DMS153 treated with DMSO at 0.1 percent for 48 hours (cell line): ENCODE measurements around the gene POLR2F.

Experiments used
- DNase-seq: peaks from one replicate; lab custom pipeline; 2025; ENCODE audit not compliant: unreplicated experiment; lab: John Stamatoyannopoulos, UW

The POLR2F gene

DNA sequence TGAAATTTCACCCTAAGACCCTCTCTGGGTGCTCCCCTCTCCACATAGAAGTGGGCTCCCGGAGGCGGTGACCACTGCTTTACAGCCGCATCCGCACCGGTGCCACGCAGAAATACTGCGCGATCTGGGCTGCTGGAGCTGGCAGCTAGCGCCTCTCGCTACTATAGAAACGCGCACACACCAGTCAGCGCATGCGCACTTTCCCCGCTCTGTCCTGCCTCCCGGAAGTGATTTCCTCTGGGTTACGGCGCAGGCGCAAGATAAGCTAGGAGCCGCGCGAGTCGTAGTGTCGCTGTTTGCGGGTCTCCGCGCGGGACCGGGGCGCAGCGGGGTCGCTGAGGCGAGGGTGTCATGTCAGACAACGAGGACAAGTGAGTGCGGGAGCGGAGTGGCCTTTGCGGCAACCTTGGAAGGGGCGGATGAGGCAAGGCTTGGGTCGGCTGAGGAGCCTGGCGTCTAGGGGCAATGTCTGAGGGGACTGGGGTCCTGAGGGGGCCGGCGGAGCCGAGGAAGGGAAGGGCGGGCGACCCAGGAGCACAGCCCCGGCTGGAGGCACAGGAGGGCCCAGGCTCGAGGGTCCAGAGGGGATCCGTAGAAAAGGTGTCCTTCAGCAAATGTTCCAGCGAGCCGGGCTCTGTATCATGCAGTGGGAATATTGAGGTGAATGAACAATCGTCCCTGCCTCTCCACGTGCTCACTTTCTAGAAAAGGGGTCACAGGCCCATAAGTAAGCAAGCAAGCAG is at the start of gene POLR2F, which contains the start of gene C22orf23:
TSS of gene POLR2F (plus strand) at position 263 of the 743 bp plus-strand sequence. CDS start at position 352, 89 bp downstream.
TSS of gene C22orf23 (minus strand) at position 165 of the 743 bp plus-strand sequence. CDS start 452 bp downstream, outside the sequence.
- DNase-seq, result peak; percentile 92

DNA sequence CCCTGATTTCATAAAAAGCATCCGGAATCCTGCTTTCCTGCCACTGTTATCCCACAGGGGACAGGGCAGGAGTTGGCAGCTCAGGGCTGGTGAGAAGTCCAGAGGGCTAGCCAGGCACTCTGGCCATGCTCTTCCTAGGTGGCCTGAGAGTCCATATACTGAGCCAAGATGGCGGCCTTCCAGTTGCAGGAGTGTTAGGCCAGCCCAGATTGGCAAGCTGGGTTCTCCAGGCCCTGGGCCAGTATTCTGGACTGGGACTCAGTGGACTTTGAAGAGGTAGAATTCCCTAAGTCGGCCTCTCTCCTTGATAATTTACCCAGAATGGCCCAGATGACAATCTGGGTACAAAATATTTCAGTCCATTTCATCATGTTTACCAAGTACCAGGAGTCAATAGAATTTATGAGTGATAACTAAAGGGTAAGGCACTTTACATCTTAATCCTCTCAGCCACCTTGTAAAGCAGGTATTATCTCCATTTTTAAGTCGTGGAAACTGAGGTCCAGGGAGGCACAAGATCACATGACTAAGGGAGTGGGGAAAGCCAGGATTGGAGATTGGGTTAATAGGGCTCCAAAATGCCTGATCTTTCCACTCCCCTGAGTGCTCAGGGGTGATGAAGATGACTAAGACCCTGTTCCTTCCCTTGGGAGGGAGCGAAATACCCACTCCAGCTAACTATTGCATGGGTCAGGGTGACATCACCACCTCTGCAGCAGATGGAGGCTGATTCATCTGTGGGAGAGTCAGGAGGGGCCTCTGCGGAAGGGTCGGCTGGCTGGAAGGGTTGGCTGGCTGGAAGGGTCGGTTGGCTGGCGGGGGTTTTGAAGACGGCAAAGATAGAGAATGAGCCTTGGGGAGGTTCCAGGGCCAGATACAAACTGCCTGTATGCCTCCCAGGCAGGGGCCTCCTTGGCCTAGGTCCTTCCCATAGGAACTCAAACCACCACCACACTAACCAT is 48.6 kb upstream of the POLR2F start:
- no peak for DNase-seq

DNA sequence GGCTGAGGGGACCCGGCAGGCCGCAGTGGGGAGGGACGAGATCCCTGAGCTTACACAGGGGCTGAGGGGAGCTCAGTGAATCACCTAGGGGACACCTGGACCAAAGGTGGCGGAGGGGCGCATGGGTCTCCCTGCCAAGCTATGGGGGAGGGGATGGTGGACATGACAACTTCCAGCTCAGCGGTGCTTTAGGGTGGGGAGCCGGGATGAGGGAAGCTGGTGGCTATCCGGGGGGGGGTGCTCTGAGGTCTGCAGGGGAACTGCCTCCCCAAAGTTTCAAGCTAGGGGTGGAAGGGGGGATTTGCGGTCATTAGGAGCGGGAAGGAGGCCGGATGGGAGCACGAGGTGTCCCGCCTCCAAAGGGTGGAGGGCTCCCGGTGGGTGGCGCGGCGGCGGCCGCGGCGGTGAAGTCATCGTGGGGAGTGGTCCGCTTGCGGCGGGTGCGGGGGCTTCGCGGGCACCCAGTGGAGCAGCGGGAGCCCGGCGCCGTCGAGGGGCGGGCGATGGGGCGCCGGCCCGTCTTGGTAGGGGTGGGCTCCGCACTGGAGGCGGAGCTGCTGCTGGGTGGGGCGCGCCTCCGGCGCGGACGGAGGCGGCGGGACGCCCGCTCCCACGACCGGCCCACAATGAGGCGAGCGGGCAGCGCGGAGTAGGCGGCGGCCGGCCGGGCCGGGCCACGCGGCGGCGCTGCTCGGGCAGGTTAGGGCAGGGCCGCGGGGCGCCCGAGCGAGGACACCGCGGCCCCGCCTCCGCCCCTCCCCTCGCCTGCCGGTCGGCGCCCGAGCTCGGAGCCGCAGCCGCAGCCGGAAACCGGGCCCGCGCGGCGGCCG is 47.8 kb upstream of the POLR2F start, which contains the start of gene MICALL1:
TSS of gene MICALL1 (plus strand) at position 764 of the 830 bp plus-strand sequence. CDS start 126 bp downstream, outside the sequence.
- peak; percentile 11 for DNase-seq

DNA sequence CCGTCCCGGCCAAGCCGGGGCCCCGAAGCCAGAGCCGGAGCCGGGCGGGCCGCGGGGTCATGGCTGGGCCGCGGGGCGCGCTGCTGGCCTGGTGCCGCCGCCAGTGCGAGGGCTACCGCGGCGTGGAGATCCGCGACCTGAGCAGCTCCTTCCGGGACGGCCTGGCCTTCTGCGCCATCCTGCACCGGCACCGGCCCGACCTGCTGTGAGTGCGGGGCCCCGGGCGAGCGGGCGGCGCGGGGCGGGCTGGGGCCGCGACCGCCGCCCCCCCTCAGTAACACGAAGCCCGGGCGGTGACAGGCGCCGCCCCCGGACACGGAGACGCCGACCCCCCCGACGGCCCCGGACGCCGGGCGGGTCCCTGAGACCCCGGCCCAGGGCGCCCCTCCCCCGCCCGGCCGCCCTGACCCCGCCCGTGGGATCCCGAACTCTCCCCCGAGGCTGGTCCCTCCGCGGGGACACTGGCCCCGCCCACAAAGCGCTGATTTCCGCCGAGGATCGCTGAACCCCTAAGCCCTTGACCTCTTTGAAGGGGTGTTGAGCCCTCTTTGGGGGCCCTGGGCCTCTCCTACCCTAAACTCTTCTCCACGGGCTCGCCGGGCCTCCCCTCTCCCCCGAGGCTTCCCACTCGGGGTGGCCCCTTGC is 47.0 kb upstream of the POLR2F start:
- no peak for DNase-seq

DNA sequence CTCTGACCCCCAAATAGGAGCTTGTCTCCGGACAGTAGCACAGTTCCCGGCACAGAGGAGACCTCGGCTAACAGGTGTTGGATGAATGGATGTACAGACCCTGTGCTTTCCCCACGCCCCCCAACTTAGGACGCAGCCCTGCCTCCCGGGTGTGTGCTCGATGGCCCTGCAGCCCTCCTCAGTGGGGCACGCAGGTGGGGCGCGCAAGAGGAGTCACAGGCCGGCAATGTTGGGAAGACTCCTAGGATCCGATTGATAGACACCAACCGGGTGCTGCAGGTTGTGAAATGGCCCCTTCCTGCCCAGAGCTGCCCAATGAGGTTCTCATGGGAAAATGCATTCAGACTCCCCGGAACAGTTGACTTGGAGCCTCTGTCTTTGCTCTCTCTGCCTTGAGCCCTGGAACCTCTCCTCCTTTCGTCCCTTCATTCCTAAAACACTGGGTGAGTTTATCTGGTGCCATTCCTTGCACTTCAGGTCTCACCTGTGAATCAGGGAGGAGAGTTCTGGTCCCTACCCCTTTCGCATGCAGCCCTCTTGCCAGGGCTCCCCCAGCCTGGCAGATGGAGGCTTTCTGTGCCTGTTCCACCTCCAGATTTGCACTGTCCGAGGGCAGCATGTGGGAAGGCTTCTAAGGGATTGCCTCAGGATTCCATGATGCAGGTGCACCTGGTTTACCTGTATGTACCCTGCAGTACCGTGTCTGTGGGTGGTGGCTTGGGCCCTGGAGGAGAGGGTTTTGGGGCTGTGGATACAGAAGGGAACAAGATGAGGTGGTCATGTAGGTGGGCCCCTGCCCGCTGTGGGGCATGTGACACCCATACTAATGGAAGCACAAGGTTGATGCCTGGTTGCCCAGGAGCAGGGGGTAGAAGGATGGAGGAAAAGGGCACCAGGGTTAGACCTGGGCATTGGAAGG is 46.2 kb upstream of the POLR2F start:
- no peak for DNase-seq

DNA sequence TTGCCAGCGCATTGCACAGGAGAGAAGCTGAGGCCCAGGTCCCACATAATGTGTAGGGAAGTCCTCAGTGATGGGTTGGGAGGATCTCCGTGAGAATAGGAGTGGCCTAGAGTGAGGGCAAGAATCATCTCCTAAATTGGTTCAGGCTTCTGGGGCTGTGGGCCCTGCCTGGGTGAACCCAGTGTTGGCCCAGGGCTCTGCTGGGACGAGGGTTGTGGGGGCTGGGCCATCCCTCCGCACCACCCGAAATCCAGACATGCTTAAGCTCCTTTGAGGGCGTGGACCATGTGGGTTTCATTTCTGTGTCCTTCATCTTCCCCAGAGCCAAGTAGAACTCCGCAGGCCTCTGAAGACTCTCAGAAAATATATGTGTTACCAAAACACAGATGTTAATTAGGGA is 43.7 kb upstream of the POLR2F start:
- no peak for DNase-seq

DNA sequence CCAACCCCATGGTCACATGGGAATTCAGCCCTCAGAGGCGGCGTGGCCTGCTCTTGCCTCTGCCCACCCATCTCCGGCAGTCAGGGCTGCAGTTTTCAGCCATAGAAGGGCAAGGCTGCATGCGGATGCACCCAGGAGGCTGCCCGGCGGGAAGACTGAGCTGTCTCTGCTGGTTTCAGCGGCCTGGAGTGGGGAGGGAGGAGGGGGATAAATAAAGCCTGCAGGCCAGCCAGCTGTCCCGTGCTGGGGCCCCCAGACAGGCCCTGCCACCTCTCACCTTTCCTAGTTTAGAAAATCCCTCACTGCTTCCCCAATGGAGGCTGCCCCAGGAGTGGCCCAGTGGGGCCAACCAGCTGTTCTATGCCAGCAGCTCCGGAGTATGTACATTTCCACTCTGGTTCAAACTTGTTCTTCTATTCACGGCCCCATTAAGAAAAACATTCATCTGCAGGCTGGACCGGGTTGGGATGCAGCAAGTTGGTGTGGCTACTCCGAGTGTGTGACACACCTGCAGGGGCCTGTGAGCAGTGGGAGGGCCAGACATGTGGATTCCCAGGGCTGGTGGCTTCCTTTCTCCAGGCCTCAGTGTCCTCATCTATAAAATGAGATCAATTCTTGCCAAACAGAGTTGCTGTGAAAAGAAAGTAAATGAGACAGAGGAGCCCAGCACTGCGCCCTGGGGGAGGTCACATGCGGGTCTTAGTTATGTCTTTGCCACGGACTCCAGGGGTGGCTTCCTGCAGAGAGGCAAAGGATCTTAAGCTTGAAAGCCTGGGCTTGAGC is 42.4 kb upstream of the POLR2F start:
- no peak for DNase-seq

GRCh38 chr22:37911697-37912096 is 41.8 kb upstream of the POLR2F start:
- no peak for DNase-seq

DNA sequence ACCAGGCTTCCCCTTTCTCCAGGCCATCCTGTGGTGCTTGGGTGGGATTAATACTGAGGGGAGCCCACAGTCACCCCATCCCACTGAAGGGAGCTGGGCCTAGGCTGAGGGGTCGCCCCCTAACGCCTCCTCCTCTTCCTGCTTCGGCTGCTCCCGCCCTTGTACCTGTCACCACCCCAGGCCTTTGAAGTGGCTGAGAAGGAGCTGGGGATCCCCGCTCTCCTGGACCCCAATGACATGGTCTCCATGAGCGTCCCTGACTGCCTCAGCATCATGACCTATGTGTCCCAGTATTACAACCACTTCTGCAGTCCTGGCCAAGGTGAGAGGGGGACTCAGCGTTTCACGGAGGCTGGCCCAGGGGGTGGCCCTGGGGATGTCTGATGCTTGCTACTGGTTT is 41.3 kb upstream of the POLR2F start:
- DNase-seq, result no peak

GRCh38 chr22:37913233-37913721 is 40.2 kb upstream of the POLR2F start:
- no peak for DNase-seq

- no peak for DNase-seq
Measured at GRCh38 chr22:37916311-37916710, 37.2 kb upstream of the POLR2F start.

GRCh38 chr22:37917874-37918548 is 35.5 kb upstream of the POLR2F start:
- no peak for DNase-seq

DNA sequence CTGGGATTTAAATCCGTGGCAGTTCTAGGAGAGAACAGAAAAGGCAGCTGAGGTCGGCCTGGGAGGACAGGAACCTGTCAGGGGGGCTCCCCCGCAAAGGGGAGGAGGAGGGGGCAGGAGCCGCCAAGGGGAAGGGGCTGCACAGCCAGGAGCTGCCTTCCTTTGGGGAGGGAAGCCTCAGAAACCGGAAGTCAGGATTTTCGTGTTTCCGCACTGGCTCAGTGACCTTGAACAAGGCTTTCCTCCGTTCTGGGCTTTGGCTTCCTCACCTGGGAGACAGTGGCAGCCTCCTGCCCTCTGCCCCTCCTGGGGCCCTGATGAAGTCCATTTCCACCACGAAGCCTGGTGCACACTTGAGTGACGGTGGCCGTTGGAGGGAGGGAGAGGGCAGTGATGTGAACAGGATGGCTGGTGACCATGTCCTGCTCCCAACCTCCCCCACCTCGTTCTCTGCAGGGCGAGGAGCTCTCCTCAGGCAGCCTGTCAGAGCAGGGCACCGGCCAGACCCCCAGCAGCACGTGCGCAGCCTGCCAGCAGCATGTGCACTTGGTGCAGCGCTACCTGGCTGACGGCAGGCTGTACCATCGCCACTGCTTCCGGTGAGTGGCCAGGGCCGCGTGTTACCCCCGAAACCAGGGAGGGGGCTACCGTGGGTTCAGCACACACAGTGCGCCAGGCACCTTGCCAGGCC is 34.8 kb upstream of the POLR2F start:
- DNase-seq, result no peak

- DNase-seq, result no peak
Measured at GRCh38 chr22:37920126-37920525, 33.4 kb upstream of the POLR2F start.

GRCh38 chr22:37922191-37922590 is 31.3 kb upstream of the POLR2F start:
- DNase-seq, result no peak

GRCh38 chr22:37923927-37924326 is 29.6 kb upstream of the POLR2F start:
- DNase-seq, result no peak

DNA sequence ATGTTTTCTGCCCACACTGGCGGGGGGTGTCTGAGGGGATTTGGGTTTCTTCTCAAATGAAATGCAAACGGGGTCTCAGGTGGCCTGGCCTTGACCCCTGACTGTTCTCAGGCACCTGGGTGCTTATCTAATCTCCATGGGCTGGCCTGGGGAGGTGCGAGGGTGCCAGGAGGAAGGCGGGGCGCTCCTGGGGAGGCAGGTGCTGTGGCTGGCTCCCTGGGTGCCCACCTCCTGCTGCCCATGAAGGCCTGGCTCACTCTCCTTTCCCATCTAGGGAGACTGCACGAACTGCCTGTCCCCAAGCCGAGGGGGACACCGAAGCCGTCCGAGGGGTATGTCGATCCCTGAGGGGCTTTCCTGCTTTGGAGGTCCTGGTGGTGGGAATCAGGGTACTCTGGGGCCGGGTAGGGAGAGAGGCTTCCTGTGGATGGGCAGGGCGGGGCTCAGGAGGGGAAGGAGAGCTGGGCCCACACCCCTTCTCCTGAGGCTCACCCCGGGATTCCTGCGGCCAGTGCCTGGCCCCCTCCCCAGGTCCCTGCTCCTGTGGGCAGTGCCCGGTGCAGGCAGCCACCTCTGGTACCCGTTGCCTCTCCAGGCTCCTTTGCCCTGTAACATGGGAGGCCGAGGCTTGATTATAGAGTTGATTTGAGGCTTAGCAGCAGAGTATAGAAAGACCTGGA is 29.0 kb upstream of the POLR2F start:
- DNase-seq, result no peak
